DND-41 (cell line): ENCODE data around the gene APOL5.

ENCODE experiments used
- CTCF ChIP-seq: IDR thresholded peaks from 2 replicates; pipeline ENCODE4 v1.5.1; 2012; ENCODE audit warnings: borderline replicate concordance, low read length, moderate library complexity, mild to moderate bottlenecking; ENCODE audit not compliant: poor library complexity, severe bottlenecking; ENCODE audit errors: extremely low read depth
- EZH2 ChIP-seq: IDR thresholded peaks from 3 replicates; pipeline ENCODE4 v1.6.1; 2012; ENCODE audit warnings: borderline replicate concordance, low read depth, mild to moderate bottlenecking, moderate library complexity, low read length, inconsistent platforms; ENCODE audit not compliant: severe bottlenecking

GRCh38 chr22:35766654-35767580 is 49.2 kb downstream of the APOL5 start:
- TF ChIP-seq CTCF (no peak), EZH2 (no peak)
